ENCODE measurements around the gene RTCB.
"Not testable (repeated sequence)": the region's sequence is repeated elsewhere in the genome, so short reads cannot be mapped to it uniquely, and the experiment has no call there.

Gene RTCB

GRCh38 chr22:32385681-32386080, 26.4 kb downstream of the RTCB start:
- DNase-seq: no peak

- no peak for DNase-seq
Observed at GRCh38 chr22:32380991-32381390, 31.1 kb downstream of the RTCB start.

- DNase-seq: peak in 1 of 2 experiments; percentile 46
Observed at GRCh38 chr22:32378707-32379272, 33.3 kb downstream of the RTCB start.

GRCh38 chr22:32376681-32377080, 35.4 kb downstream of the RTCB start:
- DNase-seq: no peak

GRCh38 chr22:32375678-32376450, 36.2 kb downstream of the RTCB start:
- no peak for DNase-seq

DNA sequence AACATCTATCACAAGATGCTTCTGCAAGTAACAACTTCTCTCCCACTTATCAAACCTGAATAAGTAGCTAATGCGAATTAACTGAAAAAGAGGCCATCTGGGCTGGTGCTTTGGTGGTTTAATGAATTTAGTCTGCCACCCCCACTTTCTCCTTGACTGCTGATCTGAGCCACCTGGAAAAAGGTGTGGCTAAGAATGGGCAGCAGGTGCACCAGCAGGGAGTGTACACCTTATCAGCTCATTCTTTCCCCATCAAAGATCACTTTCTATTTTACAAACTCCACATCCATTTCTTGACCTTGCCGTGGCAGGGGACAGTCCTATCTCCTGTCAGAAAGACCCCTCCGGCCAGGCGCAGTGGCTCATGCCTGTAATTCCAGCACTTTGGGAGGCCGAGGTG, 47.8 kb downstream of the RTCB start:
- no peak for DNase-seq

DNA sequence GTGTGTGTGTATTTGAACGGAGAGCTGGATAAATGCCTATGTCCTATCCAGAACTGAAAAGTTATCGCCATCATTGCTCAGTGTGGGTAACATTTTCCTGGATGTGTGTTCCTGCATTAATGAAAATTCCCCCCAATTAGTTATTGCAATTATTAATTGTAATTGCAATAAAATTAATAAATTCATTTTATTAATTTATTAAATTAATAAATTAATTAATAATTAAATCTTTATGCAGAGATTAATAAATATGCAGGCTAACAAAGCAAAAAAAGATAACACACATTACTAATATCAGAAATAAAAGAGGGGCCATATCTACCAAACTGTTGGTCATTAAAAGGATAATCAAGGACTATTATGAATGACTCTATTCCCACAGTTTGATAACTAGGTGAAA, 50.8 kb downstream of the RTCB start:
- no peak for DNase-seq

DNA sequence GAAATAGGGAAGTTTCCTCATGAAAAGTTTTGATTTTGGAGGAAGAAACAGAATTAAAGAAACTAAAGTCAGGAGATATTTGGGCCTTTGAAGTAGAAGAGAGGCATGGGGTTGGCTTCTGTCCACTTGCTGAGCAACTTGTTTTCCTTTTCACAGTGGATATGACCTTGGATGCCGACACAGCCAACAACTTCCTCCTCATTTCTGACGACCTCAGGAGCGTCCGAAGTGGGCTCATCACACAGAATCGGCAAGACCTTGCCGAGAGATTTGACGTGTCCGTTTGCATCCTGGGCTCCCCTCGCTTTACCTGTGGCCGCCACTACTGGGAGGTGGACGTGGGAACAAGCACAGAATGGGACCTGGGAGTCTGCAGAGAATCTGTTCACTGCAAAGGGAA, 52.0 kb downstream of the RTCB start:
- not testable (repeated sequence) for DNase-seq

DNA sequence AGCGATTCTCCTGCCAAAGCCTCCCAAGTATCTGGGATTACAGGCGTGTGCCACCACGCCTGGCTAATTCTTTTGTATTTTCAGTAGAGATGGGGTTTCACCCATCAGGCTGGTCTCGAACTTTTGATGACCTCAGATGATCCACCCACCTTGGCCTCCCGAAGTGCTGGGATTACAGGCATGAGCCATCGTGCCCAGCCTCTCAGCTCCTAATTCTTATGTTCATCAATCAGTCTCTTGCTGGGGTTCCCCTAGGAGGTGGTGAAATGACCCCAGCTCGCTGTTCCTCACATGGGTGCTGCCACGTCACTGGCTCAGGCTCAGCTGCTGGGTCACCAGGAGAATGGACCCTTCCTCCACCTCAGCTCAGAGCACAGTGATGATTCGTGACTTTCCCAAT, 54.5 kb downstream of the RTCB start, which contains the start of gene RFPL3:
Gene RFPL3 (plus strand): TSS at position 301 of the 400 bp plus-strand sequence. CDS start 205 bp downstream, outside the sequence.
- not testable (repeated sequence) for DNase-seq

DNA sequence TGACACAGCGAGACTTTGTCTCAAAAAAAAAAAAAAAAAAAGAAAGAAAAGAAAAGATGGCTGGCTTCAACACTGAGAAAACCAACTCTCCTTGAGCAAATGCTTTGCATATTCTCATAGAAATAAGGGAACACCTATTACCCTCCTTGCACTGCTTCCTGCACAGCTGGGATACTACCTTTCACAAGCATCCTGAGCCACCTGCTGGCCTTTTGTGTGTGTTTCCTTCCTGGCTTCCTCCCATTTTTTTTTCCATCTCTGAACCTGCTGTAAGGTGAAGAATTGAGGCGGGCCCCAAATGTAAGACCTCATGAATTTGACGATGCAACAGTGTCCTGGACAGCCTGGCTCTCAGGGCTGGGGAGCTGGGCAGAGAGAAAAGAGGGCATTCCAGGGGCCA, 56.3 kb downstream of the RTCB start:
- DNase-seq: peak; percentile 21 to 62

DNA sequence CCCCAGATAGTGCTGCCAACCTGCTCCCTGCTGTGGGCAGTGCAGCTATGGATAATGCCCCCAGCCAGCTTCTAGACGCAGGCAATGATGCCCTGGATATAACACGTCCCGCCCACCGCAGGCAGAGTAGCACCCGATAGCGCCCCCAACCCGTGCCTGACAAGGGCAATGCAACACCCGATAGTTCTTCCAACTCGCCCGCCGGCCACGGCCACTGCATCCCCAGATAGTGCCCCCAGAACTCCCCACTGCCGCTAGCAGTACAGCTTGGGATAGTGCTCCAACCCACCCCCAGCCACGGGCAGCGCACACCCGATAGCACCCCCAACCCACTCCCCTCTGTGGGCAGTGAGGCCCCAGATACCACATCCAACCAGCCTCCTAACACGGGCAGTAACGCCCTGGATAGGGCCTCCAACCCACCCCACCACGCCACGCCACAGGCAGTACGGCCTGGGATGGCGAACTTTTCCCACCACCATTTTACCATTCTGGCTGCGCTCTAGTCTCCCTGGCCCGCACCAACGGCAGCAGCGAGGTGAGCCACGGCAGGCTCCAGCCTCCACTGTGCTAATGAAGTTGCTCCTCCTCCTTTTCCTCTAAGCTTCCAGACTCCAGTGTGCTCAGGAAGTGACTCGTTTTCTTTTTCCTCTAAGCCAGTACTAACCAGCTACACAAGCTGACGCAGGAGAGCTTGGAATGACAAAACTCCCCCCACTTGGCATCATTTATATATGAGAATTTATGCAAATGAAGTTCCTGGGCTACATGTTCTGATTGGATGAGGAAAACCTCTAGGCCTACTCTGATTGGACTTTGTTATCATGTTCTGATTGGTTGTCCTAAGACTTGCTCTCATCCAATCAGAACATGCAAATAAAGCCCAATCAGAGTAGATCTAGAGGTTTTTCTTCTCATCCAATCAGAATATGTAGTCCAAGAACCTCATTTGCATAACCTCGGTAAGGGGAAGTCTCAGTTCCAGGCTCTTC, 57.4 kb downstream of the RTCB start:
- DNase-seq: no peak

DNA sequence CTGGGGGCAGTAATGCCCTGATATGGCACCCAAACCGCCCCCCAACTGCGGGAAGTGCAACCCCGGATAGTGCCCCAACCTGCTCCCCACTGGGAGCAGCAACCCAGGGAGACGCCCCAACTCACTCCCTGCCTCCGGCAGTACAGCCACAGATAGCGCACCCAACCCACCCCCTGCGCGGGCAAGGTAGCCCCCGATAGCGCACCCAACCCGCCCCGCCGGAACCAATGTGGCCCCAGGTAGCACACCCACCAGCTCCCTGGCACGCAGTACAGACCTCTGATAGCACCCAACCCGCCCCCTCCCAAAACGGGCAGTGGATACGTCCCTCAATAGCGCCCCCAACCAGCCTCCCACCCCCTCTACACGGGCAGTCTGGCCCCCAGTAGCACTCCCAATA, 58.2 kb downstream of the RTCB start:
- no peak for DNase-seq

DNA sequence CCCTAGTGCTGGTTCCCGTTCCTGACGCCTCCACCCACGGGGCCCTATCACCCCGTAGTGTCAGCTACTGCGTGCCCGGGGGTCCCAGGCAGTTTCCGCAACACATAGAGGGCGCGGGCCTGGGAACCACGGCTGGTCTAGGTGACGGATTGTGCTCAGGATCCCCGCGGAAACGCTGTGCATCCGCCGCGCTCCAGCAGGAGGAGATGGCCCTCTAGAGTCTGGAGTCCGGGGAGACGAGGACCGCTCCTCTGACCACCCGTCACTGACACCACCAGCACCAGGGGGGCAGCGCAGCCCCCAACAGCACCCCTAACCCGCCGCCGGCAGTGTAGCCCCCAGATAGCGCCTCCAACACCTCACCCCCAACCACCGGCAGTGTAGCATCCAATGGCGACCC, 58.8 kb downstream of the RTCB start:
- DNase-seq: no peak

DNA sequence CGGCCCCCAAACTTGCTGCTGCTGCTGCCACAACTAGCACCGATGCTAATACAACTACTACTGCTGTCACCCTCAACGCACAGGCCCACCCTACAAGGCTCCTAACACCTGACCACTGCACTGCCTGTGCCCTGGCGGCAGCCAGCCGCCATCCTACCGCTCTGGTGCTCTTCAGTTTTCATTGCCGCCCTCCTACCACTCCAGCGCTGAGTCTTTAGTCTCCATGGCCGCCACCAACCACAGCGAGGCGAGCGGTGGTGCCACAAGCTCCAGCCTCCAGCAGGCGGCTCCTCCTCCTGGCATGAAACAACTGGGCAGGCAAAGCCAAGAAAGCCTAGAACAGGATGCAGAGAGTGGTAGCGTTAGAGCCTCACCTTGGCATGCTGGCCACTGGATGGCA, 59.4 kb downstream of the RTCB start:
- DNase-seq: no peak

DNA sequence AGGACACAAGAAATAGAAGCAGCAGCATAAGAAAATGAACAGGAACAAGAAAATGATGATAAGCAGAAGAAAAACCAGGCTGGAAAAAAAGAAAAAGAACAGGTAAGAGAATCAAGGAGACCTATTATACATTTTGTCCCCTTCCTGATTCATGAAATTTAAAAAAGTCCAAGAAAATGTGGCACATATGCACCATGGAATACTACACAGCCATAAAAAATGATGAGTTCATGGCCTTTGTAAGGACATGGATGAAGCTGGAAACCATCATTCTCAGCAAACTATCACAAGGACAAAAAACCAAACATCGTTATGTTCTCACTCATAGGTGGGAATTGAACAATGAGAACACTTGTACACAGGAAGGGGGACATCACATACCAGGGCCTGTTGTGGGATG, 60.2 kb downstream of the RTCB start:
- not testable (repeated sequence) for DNase-seq

GRCh38 chr22:32348031-32348611, 63.9 kb downstream of the RTCB start:
- no peak for DNase-seq

GRCh38 chr22:32343941-32344340, 68.1 kb downstream of the RTCB start:
- DNase-seq: no peak

DNA sequence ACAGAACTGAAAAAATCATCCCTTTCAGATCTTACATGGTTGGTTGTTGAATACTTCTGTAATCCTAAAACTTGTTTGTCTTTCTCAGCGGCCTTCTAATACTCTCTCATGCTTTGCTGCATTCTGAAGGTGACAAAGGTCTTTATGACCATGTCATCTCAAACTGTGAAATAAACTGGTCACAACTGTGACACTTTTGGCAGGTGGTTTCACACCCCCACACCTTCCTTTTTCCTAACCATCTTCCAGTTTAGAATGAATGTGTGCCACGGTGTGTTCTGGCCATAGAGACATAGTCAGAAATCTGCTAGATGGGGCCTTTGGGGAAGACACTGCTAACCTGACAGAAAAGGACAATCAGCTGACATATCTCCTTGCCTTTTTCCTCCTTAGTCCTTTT, 69.1 kb downstream of the RTCB start:
- DNase-seq: no peak

DNA sequence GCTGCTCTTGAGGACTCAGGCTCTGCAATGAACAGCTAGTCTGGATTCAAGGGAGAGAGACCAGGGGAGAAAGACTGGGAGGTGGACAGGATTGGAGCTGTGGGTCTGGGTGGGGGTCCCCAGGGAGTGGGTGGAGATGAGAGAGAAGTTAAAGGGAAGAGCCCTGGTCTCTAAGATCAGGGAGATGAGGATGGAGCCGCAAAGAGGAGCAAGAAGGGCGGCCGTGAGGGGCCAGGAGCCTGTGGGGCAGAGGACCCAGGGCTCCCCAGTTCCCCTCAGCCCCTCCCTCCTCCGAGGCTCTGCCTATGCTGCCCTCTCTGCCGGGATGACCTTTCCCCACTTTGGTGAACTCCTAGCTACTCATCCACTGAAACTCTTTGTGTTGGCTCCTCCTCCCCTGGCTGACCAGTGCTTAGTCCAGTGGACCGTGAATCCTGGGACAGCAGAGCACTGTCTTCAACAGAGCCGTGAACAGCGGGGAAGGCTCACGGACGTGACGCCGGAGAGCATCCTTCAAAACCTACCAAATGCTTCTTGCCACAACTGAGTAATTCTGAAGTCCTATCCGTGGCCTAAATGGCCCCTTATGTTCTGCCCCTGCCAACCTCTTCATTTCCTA, 70.8 kb downstream of the RTCB start:
- DNase-seq: no peak

DNA sequence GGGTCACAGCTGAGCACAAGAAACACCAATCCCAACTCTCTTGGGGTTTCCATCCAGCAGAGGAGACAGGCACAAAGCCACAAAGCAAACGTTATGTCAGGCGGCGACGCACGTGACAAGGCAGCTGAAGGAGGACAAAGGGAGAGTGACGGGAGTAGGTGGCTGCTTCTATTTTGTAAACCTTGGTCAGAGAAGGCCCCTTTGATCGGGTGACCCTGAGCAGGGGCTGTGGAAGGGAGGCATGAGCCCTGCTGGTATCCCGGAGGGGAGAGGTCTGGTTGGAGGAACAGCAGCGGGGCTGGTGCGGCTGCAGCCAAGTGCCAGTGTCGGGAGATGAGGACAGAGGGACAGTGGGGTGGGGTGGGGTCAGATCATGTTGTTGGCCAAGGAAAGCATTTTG, 71.6 kb downstream of the RTCB start:
- no peak for DNase-seq

GRCh38 chr22:32339190-32340012, 72.6 kb downstream of the RTCB start:
- no peak for DNase-seq

- no peak for DNase-seq
Observed at GRCh38 chr22:32338757-32339156, 73.3 kb downstream of the RTCB start.

All from NCI-H526 (cell line).